Stimulated activated CD4-positive, alpha-beta T cell treated with anti-CD3 and anti-CD28 coated beads, Interleukin-15, amount 100 ng/mL, for 1 hour (primary cell): ENCODE measurements around the gene CYP24A1.
"Not testable (repeated sequence)": the region's sequence is repeated elsewhere in the genome, so short reads cannot be mapped to it uniquely, and the experiment has no call there.

Experiments used
- DNase-seq, 2 donors: peaks; one replicate each; pipeline ENCODE4 v3.0.0-alpha.2; 2020; ENCODE audit warnings: low read depth in 1 of 2, low spot score in 1 of 2

CYP24A1 gene

DNA sequence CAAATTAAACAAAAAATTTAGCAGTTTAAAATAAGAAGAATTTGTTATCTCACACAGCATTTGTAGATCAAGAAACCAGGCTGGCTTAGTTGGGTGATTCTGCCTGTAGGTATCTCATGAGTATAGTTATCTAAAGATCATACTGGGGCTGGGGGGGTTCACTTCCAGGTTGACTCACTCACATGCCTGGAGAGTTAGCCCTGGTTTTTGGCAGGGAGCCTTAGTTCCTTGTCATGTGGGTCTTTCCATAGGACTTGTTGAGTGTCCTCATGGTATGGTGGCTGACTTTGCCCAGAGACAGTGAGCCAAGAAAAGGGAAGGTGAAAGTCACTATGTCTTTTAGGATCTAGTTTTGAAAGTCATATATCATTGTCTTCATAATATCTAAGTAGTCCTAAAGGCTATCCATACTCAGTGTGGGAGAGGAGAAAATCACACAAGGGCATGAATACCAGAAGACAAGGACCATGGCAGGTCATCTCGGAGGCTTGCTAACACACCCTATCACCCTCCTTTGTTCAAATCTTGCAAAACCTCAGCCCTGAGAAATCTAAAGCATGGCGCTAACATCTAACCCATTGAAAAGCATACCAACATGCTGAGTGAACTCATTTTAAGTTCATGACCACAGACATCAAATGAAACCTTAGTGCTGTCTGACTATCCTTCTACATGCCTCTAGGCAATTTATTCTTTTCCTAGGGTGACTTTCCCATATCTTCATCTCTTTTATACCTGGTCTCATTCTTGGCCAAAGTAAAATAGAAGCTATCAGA lies 39.2 kb downstream of the CYP24A1 start:
- DNase-seq: no peak

DNA sequence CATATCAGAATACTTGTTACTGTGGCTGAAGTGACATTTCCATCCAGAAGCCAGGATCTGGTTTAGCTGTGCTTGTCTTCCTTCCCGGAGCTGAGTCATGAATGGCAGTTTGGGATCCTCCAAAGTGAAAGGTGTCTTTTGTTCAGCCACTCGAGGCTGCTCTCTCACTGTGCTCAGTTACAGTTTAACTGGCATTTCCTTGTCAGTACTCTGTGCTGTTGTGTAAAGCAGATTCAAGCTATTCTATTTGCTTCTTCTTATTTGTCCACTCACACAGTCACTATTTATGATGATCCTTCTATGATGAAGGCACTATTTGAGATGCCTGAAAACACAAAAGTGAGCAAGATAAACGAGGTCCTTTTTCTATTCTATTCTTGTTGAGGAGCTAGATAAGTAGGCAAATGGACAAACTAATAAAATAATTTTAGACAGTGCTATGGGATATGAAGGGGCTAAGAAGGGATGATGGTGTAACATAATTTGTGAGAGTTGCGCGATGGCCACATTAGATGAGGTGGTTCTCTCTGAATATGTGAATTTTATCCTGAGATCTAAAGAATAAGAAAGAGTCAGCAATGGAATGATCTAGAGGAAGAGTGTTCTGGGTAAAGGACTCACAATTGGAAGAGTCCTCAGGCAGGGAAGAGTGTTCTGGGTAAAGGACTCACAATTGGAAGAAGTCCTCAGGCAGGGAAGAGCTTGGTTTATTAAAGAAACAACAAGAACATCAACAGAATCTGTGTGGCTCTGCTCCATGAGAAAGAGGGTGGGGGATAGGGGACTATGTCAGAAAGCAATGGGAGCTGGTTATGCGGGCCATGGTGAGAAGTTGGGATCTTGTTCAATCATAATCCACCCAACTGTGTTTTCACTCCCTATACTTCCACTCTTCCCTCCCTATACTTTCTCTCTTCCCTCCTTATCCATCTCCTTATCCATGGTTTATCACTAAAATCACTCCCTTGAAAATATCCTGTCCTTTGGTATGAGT lies 40.1 kb downstream of the CYP24A1 start:
- DNase-seq: no peak

DNA sequence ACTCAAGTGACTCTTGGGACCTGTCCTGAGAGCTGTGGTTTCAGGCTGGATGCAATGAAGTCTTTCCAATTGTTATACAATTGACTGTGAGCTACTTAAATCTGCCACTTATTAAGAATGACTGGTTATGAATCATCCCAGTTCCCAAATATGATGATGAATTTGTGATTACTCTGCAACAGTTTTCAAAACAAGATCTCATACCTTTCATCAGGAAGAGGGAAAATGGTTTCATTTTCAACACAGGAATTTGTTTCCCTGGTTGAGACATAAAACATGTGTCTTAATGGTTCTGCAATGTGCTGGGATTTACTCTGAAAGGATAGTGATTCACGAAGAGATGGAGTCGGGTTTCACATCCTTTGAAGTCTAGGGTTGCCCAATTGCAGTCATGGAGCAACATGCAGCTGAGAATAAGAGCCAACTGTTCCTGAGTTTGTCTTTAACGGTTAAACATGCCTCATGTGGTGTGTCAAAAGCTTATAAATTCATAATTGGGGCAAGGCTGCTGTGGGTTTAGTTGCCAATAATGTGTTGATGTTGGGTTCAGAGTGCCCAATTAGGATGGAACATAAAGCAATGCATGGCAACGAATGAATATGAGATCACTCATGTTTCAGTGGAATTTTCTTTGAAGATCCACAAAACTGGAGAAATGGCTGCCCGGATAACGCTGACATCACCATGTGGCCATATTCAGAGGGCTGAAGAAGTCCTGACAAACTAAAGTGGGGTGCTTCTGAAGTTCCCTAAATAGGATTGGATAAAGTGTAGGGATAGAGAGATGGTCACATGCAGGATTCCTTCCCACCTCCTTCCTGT lies 41.0 kb downstream of the CYP24A1 start:
- DNase-seq: no peak

DNA sequence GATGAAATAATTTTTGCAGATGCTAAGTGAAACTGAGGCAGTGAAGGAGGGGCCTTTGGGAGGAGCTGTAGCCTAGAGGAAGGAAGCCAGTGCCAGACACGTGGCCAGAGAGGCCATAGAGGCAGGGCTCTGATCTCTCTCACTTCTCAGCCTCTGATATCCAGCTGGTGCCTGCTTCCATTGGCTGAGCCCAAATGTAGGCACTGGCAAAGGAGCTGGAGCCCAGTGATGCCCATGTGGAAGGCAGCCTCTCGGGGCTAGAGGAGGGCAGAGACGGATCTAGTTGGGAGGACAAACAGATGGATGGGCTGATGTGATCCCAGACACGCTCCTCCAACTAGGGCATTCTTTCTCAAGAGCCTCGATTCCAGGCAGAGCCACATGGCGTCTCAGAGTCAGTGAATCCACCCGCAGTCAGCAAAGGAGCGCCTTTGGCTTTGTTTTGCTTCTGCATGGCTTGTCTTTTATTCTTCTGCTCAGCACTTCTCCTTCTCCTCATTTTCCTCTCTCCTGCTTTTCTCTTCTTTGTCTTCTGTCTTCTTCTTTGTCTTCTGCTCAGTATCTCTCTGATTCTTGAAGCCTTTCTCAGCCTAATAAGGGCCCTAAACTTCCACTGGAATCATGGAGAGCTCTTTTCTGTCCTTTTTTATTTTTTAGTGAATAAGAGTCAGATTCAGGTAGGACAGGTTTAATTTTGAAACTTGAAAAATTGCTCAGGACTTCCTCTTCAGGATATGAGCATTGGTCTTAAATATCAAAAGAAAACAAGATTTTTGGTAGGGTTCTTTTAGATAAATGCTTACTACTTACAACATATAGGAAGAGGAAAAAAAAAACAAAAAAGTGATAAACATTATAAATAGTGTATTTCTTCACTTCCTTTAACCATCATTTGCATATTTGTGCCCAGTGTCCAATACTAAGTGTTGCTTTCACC lies 41.8 kb downstream of the CYP24A1 start:
- no peak for DNase-seq

DNA sequence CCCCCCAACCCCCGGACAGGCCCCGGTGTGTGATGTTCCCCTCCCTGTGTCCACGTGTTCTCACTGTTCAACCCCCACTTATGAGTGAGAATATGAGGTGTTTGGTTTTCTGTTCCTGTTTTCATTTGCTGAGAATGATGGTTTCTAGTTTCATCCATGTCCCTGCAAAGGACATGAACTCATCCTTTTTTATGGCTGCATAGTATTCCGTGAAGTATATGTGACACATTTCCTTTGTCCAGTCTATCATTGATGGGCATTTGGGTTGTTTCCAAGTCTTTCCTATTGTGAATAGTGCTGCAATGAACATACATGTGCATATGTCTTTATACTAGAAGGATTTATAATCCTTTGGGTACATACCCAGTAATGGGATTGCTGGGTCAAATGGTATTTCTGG lies 42.7 kb downstream of the CYP24A1 start:
- not testable (repeated sequence) for DNase-seq

DNA sequence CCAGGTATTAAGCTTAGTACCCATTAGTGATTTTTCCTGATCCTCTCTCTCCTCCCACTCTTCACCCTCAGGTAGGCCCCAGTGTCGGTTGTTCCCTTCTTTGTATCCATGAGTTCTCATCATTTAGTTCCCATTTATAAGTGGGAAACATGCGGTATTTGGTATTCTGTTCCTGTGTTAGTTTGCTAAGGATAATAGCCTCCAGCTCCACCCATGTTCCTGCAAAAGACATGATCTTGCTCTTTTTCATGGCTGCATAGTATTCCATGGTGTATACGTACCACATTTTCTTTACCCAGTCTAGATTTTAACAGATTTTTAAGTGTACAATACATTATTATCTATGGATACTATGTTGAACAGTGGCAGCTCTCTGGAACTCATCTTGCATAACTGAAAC lies 44.4 kb downstream of the CYP24A1 start:
- DNase-seq: no peak

DNA sequence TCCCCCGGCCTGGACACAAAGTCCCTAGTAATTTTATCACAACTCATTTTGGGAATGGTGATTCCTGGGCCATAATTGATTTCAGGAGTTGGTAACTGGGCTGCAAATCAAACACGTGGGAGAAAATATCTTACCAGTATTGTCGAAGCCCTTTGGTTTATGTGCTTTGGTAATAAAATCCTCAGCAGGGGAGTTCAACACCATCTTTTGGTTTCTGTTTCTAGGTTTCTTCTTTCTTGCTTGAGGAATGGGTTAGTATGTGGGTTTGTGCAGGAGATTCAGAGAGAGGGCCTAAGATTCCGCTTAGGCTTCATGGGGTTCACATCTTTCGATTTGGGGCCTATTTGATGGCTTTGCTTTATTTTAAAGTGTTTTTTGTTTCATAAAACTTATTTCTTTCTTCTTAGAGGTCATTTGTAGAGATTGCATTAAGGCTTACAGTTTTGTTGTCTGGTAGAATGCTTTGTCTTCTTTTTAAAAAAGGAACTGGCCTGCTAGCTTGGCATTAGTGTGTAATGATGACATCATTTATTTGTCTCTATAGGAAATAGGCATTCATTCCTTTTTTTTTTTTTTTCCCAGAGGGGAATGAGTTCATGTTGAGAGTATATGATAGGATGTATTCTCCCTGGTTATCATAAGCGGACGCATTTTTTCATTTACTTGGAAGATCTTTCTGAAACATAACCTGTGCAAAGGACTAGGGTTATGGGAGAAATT lies 45.8 kb downstream of the CYP24A1 start:
- DNase-seq: no peak

DNA sequence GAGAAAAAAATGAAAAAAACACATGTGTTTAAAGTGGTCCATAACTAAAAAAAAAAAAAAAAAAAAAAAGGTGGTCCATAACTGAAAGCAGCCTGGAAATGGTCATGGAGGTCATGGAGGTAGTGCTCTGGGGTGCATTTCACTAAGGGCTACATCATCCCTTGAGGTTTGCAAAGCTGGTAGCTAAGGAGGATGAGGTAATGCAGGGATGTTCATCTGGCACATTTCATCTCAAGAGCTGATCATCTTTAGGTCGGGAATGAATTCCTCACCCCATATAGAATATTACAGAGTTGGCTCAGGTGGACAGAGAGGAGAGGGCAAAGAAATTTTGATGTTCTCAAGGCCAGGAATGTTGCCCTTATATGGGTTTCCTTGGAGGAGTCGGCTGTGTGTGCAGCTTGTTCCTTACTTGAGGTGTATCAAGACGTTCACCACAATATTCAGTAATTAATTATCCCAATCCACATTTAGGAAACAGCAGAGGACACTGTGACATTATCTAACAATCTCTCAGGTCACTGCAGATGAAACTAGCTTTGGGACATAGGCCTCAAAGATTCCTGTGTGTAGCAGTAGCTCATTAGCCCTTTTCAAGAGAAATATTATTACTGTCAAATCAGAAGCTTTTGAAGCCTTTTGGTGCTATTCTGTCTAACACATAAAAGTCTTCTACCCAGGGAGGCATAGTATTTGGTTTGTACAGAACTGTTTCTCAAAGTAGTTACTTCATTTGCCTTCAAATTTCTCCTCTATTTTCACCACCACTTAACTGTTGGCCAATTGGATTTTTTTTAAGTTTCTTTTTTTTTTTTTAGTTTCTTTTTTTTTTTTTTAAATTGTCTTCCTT lies 46.8 kb downstream of the CYP24A1 start:
- DNase-seq: no peak

DNA sequence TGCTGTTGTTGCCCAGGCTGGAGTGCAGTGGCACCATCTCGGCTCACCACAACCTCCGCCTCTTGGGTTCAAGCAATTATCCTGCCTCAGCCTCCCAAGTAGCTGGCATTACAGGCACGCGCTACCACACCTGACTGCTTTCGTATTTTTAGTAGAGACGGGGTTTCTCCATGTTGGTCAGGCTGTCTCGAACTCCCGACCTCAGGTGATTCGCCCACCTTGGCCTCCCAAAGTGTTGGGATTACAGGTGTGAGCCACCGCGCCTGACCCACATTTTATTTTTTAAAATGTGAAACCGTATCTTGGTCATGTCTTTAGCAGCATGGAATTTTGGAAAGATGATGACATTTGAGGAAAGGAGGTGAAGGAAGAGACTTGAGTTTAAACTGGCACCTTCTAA lies 47.5 kb downstream of the CYP24A1 start:
- DNase-seq: not testable (repeated sequence)

DNA sequence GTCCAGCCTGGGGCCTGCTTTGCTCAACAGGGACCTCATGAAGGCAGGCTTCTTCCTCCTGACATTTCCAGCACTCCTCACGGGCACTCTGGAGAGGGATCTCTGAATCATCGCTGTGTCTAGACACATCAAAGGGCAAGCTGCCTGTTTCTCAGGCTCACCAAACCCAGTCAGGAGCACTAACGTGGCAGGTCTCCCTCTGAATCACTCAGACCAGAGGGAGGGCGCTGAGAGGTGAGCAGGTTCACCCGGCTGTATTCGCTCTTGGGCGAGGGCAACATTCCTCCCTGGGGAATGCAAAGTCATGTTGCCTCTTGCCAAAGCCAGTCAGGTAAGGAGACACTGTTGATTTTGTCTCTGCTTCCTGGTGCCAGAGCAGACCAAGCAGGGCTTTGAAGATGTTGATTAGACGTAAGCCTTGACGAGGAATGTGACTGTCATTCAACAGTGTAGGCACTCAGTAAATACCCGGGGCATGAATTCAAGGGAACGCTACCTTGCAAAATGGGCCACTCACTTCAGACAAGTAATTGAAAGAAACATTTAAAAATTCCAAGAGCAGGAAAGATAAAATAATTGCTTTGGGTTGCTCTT lies 50.1 kb downstream of the CYP24A1 start:
- no peak for DNase-seq

DNA sequence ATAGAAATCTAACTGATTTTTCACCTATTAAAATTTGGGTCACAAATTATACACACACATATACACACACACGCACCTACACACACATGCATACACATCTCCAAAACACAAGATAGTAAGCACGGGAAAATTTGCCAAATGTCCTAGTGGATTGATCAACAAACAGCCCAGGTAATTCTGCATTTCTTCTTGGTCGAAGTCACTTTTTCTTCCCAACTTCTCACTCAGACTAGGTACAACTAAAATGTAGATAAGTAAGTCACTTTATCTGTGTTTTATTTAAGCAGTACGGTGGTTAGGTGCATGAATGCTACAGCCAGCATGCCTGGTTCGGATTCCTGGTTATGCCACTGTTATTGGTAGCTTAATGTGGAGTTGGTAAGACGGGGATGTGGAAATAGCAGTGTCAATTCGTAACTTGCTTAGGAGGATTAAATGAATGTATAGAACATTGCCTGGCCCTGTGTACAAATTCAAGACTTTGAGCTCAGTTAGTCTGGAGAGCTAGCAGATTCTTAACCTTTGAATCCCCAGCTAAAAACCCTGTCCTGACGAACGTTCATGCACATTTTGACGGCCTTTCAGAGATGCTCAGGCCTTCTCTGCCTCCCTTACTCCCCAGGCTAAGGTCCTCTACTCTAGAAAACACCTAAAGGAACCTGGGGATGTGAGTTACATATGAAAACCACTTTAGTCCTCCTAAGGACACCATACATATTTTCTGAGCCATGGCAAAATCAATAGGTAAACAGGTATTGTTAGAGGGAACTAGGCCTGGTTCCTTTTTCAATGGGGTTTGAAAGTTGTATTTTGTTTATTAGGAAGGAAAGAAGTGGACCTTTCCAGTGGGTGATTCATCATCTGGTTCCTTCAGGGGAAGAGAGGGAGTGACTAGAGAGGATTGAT lies 50.9 kb downstream of the CYP24A1 start:
- DNase-seq: no peak

DNA sequence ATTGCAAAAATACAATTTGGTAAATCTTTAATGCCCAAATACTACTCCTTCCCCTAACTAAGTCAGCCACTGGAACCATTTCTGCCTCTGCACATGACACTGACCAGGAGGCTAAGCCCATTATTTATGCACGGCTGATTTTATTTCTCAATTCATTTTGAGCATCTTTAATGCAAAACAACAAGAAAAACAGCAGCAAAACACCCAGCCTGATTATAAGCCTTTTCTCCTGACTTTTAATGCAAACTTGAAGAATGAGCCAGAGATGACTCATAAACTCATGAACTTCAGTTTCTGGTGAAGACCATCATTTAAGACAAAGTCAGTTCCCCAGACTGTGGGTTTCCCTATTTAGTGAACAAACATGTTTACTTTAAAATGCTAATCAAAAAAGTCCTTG lies 51.6 kb downstream of the CYP24A1 start:
- DNase-seq: no peak

DNA sequence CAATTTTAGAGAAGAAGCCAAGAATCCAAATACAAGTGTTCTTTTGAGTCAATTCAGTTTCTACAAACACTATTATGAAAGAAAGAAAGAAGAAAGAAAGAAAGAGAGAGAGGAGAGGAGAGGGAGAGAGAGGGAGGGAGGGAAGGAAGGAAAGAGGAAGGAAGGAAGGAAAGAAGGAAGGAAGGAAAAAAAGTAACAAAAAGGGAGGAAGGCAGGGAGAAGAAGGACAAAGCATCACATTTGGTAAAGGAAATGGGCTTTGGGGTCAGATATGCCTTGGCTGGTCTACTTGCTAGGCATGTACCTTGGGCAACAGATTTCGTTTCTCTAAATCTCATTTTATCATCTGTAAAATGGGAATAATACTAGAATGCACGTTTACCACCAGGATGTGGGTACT lies 54.0 kb downstream of the CYP24A1 start:
- no peak for DNase-seq

DNA sequence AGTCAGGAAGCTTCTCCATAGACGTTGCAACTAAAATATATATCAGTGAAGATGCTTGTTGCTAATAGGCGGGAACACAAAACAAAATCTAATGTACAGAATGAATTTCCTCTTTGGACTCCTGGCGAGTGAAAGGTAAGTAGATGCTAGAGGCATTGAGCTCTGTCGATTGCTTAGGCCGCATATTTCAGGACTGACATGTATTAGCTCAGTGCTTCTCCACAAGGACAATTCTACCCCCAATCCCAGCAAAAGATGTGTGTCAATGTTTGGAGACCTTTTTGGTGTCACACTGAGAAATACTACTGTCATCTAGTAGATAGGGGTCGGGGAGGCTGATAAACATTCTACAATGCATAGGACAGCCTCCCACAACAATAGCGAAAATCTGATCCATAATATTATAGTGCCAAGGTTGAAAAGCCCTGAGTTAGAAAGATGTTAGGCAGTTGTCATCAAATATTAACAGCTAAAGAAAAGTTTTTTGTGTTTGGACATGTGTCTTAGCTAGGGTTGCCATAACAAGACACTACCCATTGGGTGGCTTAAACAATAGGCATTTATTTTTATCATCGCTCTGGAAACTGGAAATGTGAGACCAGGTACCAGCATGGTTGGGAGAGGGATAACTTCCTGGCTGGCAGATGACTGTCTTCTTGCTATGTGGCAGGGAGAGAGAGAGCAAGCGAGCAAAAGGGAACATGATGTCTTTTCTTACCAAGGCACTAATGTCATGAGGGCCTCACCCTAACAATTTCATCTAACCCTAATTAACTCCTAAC lies 55.4 kb downstream of the CYP24A1 start:
- no peak for DNase-seq

DNA sequence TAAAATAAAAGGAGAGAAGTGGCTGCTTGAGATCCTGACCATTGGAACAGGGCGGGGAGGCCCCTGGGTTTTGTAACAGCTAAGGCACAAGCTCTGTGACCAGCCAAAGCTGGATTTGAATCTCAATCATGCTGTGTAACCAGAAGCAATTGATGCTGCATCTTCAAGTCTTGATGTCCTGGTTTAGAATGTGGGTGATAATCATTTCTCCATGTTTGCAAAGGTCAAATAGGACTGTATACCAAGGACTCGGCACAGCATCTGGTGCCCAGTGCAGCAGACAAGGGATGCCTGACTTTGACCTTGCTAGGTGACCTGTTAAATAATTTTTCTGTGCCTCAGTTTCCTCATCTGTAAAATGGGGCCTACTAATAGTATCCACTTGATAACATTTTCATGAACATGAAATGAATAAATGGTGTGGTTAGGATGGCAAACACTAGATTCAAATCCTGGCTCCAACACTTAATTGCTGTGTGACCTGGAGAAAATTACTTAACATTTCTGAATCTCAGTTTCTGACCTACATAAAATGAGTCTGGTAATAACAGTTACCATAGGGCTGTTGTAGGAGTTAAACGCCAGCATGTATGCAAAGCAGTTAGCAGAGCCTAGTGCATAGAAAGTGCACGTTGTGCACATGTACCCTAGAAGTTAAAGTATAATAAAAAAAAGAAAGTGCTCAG lies 57.1 kb downstream of the CYP24A1 start:
- no peak for DNase-seq
